Panc1 (cell line): ENCODE measurements around the gene SETD1B. TPM values are rescaled to one million over a fixed set of nuclear protein-coding genes. Genes with fewer than 3 reads are reported as not detected.
"Not testable (repeated sequence)": the region's sequence is repeated elsewhere in the genome, so short reads cannot be mapped to it uniquely, and the experiment has no call there.

Source experiments
- ATAC-seq: fragments of 200-7000 bp; cut with Tn5 transposase; 2 replicates; pipeline ENCODE4 v1.9.1; 2020; ENCODE audit warnings: mild to moderate bottlenecking, moderate library complexity
- BruUV-seq: library from RNA; stranded (reverse); fragments of 400-500 nt; replicated peaks from 2 replicates; lab custom pipeline; 2021; lab: Mats Ljungman, UMichigan
- CTCF ChIA-PET: fragments of 300-600 bp; sonication (Branson Sonifier 250); formaldehyde crosslinking; loops from one replicate; lab custom pipeline; 2022; ENCODE audit warnings: antibody characterized with exemption; lab: Charles Lee
- POLR2A ChIA-PET: fragments of 300-600 bp; sonication (Branson Sonifier 250); formaldehyde crosslinking; loops from one replicate; lab custom pipeline; 2022; ENCODE audit warnings: antibody characterized with exemption; lab: Charles Lee
- DNase-seq: peaks from one replicate; pipeline ENCODE4 v3.0.0-alpha.2; 2010; ENCODE audit warnings: low read depth, low spot score
- H3K27ac ChIP-seq: 2 replicates; pipeline ENCODE4 v1.5.1; 2011; ENCODE audit warnings: mild to moderate bottlenecking, low read length, inconsistent platforms
- H3K27me3 ChIP-seq: fragments of 200-500 bp; sonication (Bioruptor generic); 2 replicates; pipeline ENCODE4 v1.6.0; 2014; ENCODE audit warnings: low read length, inconsistent platforms; ENCODE audit not compliant: control insufficient read depth, insufficient read depth
- H3K36me3 ChIP-seq: fragments of 200-500 bp; sonication (Bioruptor generic); 2 replicates; pipeline ENCODE4 v1.5.1; 2014; ENCODE audit warnings: inconsistent platforms, mild to moderate bottlenecking, low read length, moderate library complexity; ENCODE audit not compliant: control insufficient read depth, insufficient read depth
- H3K4me1 ChIP-seq: 2 replicates; pipeline ENCODE4 v1.5.1; 2011; ENCODE audit warnings: inconsistent platforms, mild to moderate bottlenecking, low read length, moderate library complexity; ENCODE audit not compliant: control insufficient read depth, insufficient read depth
- H3K4me3 ChIP-seq, 2 experiments: 2 replicates each; pipeline ENCODE4 v1.5.1; 2011 to 2012; ENCODE audit warnings: low read depth in 2 of 2, low read length in 2 of 2, mild to moderate bottlenecking in 2 of 2, inconsistent platforms in 1 of 2, moderate library complexity in 1 of 2
- H3K9me3 ChIP-seq: fragments of 200-500 bp; sonication (Bioruptor generic); 2 replicates; pipeline ENCODE4 v1.5.1; 2014; ENCODE audit warnings: low read depth, mild to moderate bottlenecking, inconsistent platforms, low read length, moderate library complexity; ENCODE audit not compliant: control insufficient read depth, insufficient read depth
- POLR2AphosphoS5 ChIP-seq: IDR thresholded peaks from 2 replicates; pipeline ENCODE4 v1.6.1; 2012; ENCODE audit warnings: mild to moderate bottlenecking, low read depth, low read length, moderate library complexity
- SIN3A ChIP-seq: IDR thresholded peaks from 2 replicates; pipeline ENCODE4 v1.6.1; 2012; ENCODE audit warnings: low read depth, mild to moderate bottlenecking, low read length, moderate library complexity, borderline replicate concordance; ENCODE audit not compliant: insufficient read depth
- TCF7L2 ChIP-seq: IDR thresholded peaks from 2 replicates; pipeline ENCODE4 v1.6.1; 2011; ENCODE audit warnings: mild to moderate bottlenecking, low read depth, low read length, inconsistent platforms
- in situ Hi-C: cut with HindIII; loops from 2 replicates; pipeline ENCODE4 v1.10.0; 2016; ENCODE audit warnings: low sequenced_read_pairs, low pct_unique_long_range_greater_than_20kb
- intact Hi-C: fragments of 100-400 bp; cut with micrococcal nuclease; formaldehyde crosslinking; loops from one replicate; pipeline ENCODE4 v1.10.0; 2022; ENCODE audit not compliant: unreplicated experiment
- total RNA-seq: library from RNA; stranded (reverse); gene quantifications from one replicate; pipeline ENCODE4 v1.2.1, GENCODE V29; 2021; ENCODE audit not compliant: unreplicated experiment
- TF ChIP-seq, protein P1 (sequence below): fragments of 450-650 bp; IDR thresholded peaks from 2 replicates; pipeline ENCODE4 v1.5.1; 2017; ENCODE audit warnings: mild to moderate bottlenecking
- TF ChIP-seq, protein P2 (sequence below), 2 experiments: IDR thresholded peaks; 2 replicates each; pipeline ENCODE4 v1.6.1; 2011 to 2012; ENCODE audit warnings: low read depth in 2 of 2, control low read depth in 1 of 2, low read length in 1 of 2, mild to moderate bottlenecking in 1 of 2, moderate library complexity in 1 of 2; ENCODE audit not compliant: insufficient read depth in 1 of 2

The SETD1B gene
- total RNA-seq, 1 experiment from 2014 or later = 31.2 TPM

DNA sequence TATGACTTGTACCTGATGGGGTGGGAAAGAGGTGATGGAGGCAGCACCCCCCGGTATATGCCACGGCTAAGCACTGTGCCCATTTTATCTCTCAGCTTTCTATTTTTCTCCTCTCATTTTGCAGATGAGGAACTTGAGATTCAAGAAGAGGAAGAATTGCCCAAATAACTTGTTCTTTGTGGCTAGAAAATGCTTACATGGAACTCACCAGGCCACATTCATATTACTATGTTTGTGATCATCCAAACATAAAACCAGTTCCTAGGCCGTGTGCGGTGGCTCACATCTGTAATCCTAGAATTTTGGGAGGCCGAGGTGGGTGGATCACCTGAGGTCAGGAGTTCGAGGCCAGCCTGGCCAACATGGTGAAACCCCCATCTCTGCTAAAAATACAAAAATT lies 70.3 kb downstream of the SETD1B start:
- ChIA-PET POLR2A (no interaction called here), CTCF (no interaction called here)

DNA sequence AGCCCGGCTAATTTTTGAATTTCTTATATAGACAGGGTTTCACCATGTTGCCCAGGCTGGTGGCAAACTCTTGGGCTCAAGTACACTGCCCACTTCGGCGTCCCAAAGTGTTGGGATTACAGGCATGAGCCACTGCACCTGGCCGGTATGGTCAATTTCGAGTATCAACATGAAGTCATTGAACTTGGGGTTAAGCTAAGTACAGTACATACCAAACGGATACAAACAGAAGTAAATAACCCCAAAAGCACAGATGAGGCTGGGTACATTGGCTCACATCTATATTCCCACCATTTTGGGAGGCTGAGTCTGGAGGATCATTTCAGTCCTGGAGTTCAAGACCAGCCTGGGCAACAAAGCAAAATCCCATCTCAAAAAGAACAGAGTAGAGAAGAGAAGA lies 71.8 kb downstream of the SETD1B start:
- CTCF ChIA-PET = no interaction called here
- BruUV-seq = no TSS peak
- ATAC-seq = no peak
- no peaks in the 10 kb centered on the region for H3K4me1 ChIP-seq
- TF ChIP-seq POLR2AphosphoS5 (no peak), TCF7L2 (no peak), SIN3A (no peak)
- TF ChIP-seq, protein P1, sequence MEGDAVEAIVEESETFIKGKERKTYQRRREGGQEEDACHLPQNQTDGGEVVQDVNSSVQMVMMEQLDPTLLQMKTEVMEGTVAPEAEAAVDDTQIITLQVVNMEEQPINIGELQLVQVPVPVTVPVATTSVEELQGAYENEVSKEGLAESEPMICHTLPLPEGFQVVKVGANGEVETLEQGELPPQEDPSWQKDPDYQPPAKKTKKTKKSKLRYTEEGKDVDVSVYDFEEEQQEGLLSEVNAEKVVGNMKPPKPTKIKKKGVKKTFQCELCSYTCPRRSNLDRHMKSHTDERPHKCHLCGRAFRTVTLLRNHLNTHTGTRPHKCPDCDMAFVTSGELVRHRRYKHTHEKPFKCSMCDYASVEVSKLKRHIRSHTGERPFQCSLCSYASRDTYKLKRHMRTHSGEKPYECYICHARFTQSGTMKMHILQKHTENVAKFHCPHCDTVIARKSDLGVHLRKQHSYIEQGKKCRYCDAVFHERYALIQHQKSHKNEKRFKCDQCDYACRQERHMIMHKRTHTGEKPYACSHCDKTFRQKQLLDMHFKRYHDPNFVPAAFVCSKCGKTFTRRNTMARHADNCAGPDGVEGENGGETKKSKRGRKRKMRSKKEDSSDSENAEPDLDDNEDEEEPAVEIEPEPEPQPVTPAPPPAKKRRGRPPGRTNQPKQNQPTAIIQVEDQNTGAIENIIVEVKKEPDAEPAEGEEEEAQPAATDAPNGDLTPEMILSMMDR = no peak
- TF ChIP-seq, protein P2, sequence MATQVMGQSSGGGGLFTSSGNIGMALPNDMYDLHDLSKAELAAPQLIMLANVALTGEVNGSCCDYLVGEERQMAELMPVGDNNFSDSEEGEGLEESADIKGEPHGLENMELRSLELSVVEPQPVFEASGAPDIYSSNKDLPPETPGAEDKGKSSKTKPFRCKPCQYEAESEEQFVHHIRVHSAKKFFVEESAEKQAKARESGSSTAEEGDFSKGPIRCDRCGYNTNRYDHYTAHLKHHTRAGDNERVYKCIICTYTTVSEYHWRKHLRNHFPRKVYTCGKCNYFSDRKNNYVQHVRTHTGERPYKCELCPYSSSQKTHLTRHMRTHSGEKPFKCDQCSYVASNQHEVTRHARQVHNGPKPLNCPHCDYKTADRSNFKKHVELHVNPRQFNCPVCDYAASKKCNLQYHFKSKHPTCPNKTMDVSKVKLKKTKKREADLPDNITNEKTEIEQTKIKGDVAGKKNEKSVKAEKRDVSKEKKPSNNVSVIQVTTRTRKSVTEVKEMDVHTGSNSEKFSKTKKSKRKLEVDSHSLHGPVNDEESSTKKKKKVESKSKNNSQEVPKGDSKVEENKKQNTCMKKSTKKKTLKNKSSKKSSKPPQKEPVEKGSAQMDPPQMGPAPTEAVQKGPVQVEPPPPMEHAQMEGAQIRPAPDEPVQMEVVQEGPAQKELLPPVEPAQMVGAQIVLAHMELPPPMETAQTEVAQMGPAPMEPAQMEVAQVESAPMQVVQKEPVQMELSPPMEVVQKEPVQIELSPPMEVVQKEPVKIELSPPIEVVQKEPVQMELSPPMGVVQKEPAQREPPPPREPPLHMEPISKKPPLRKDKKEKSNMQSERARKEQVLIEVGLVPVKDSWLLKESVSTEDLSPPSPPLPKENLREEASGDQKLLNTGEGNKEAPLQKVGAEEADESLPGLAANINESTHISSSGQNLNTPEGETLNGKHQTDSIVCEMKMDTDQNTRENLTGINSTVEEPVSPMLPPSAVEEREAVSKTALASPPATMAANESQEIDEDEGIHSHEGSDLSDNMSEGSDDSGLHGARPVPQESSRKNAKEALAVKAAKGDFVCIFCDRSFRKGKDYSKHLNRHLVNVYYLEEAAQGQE (IDR thresholded peaks at IDR 0.05; ENCODE audit: insufficient read depth in 1 of 2, low read depth in 2 of 2, low read length in 1 of 2) = no peak
- no peaks in the 10 kb centered on the region for H3K27me3 ChIP-seq
- in situ Hi-C loops (no loop called here), intact Hi-C loops (no loop called here)
- no peaks in the 10 kb centered on the region for H3K9me3 ChIP-seq
- POLR2A ChIA-PET = no interaction called here
- no peak overlapping the region for H3K4me3 ChIP-seq
- no peak overlapping the region for H3K27ac ChIP-seq
- H3K36me3 ChIP-seq = no peaks in the 10 kb centered on the region
- no peak for DNase-seq

More for the DNA sequence above, 70.3 kb downstream of the SETD1B start:
- H3K27ac ChIP-seq = no peak overlapping the region
- H3K4me1 ChIP-seq = no peaks in the 10 kb centered on the region
- no peaks in the 10 kb centered on the region for H3K36me3 ChIP-seq
- intact Hi-C loops (no loop called here), in situ Hi-C loops (no loop called here)
- DNase-seq (no peak), ATAC-seq (no peak)
- H3K4me3 ChIP-seq = no peak overlapping the region
- BruUV-seq = no TSS peak
- no peaks in the 10 kb centered on the region for H3K27me3 ChIP-seq
- H3K9me3 ChIP-seq = no peaks in the 10 kb centered on the region
- TF ChIP-seq POLR2AphosphoS5 = no peak
- no peak for TF ChIP-seq TCF7L2
- TF ChIP-seq, protein P1 = no peak
- TF ChIP-seq, protein P2 (IDR thresholded peaks at IDR 0.05; ENCODE audit: insufficient read depth in 1 of 2, low read depth in 2 of 2, low read length in 1 of 2) = no peak
- no peak for TF ChIP-seq SIN3A

DNA sequence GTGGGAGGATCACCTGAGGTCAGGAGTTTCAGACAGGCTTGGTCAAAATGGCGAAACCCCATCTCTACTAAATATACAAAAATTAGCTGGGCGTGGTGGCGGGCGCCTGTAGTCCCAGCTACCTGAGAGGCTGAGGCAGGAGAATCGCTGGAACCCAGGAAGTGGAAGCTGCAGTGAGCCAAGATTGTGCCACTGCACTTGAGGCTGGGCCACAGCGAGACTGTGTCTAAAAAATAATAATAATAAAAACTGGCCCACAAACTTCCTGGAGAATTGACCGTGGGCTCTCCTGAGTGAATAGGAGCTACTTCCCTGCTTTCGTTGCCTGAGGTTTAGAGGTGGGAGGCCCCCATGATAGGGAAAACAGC lies 72.3 kb downstream of the SETD1B start:
- BruUV-seq, H3K27me3 ChIP-seq, DNase-seq, H3K4me3 ChIP-seq, ATAC-seq, intact Hi-C loops, H3K27ac ChIP-seq, in situ Hi-C loops, H3K4me1 ChIP-seq, H3K9me3 ChIP-seq, CTCF ChIA-PET, H3K36me3 ChIP-seq: not testable (repeated sequence)
- POLR2A ChIA-PET = interaction anchor here (0.7 kb wide), 1 partner anchor 14 kb away, joined by 3 read pairs; no protein-coding TSS in a partner anchor
